ENCODE data around the gene ING5. TPM values are rescaled to one million over a fixed set of nuclear protein-coding genes. Genes with fewer than 3 reads are reported as not detected.
"Not testable (repeated sequence)": the region's sequence is repeated elsewhere in the genome, so short reads cannot be mapped to it uniquely, and the experiment has no call there.

ING5 gene
- total RNA-seq, 1 donor from 2014 or later = 25.6 TPM

GRCh38 chr2:241739177-241739576, 37.3 kb downstream of the ING5 start:
- Histone ChIP-seq H3K27me3 (ENCODE audit: control insufficient read depth, insufficient read depth, low read length) (no peaks in the 10 kb centered on the region), H3K4me3 (ENCODE audit: low read depth, low read length) (no peak overlapping the region), H3K36me3 (ENCODE audit: control insufficient read depth, insufficient read depth, low read length) (peaks cover 1% of the 10 kb centered on the region)
- no peak for TF ChIP-seq CTCF (IDR thresholded peaks at IDR 0.05; ENCODE audit: insufficient read depth, low read length, poor library complexity, severe bottlenecking)
- DNase-seq (ENCODE audit: low read depth) = no peak

GRCh38 chr2:241739651-241740050, 37.8 kb downstream of the ING5 start:
- no peak for TF ChIP-seq CTCF (IDR thresholded peaks at IDR 0.05; ENCODE audit: insufficient read depth, low read length, poor library complexity, severe bottlenecking)
- H3K4me3 ChIP-seq (ENCODE audit: low read depth, low read length) = no peak overlapping the region
- no peaks in the 10 kb centered on the region for H3K27me3 ChIP-seq (ENCODE audit: control insufficient read depth, insufficient read depth, low read length)
- peaks cover 3% of the 10 kb centered on the region for H3K36me3 ChIP-seq (ENCODE audit: control insufficient read depth, insufficient read depth, low read length)
- no peak for DNase-seq (ENCODE audit: low read depth)

GRCh38 chr2:241741016-241741415, 39.2 kb downstream of the ING5 start:
- H3K27me3 ChIP-seq (ENCODE audit: control insufficient read depth, insufficient read depth, low read length) = no peaks in the 10 kb centered on the region
- DNase-seq (ENCODE audit: low read depth) = no peak
- peaks cover 3% of the 10 kb centered on the region for H3K36me3 ChIP-seq (ENCODE audit: control insufficient read depth, insufficient read depth, low read length)
- no peak for TF ChIP-seq CTCF (IDR thresholded peaks at IDR 0.05; ENCODE audit: insufficient read depth, low read length, poor library complexity, severe bottlenecking)
- no peak overlapping the region for H3K4me3 ChIP-seq (ENCODE audit: low read depth, low read length)

- no peak for TF ChIP-seq CTCF (IDR thresholded peaks at IDR 0.05; ENCODE audit: insufficient read depth, low read length, poor library complexity, severe bottlenecking)
- Histone ChIP-seq H3K4me3 (ENCODE audit: low read depth, low read length) (no peak overlapping the region), H3K27me3 (ENCODE audit: control insufficient read depth, insufficient read depth, low read length) (no peaks in the 10 kb centered on the region), H3K36me3 (ENCODE audit: control insufficient read depth, insufficient read depth, low read length) (peaks cover 3% of the 10 kb centered on the region)
- DNase-seq (ENCODE audit: low read depth) = no peak
Observed at GRCh38 chr2:241742320-241742939, 40.6 kb downstream of the ING5 start.

- not testable (repeated sequence) for H3K4me3 ChIP-seq (ENCODE audit: low read depth, low read length); H3K36me3 ChIP-seq (ENCODE audit: control insufficient read depth, insufficient read depth, low read length); H3K27me3 ChIP-seq (ENCODE audit: control insufficient read depth, insufficient read depth, low read length); DNase-seq (ENCODE audit: low read depth)
Observed at GRCh38 chr2:241743008-241743407, 41.2 kb downstream of the ING5 start.

- no peaks in the 10 kb centered on the region for H3K27me3 ChIP-seq (ENCODE audit: control insufficient read depth, insufficient read depth, low read length)
- TF ChIP-seq CTCF (IDR thresholded peaks at IDR 0.05; ENCODE audit: insufficient read depth, low read length, poor library complexity, severe bottlenecking) = no peak
- no peak overlapping the region for H3K4me3 ChIP-seq (ENCODE audit: low read depth, low read length)
- H3K36me3 ChIP-seq (ENCODE audit: control insufficient read depth, insufficient read depth, low read length) = peaks cover 3% of the 10 kb centered on the region
- DNase-seq (ENCODE audit: low read depth) = no peak
Observed at GRCh38 chr2:241743620-241744019, 41.8 kb downstream of the ING5 start.
